GM12801 (cell line): ENCODE data around the gene H19.

Experiments
- CTCF ChIP-seq: IDR thresholded peaks from one replicate; pipeline ENCODE4 v1.5.1; 2011; ENCODE audit warnings: control low read depth; ENCODE audit not compliant: insufficient read length; ENCODE audit errors: extremely low read depth

H19 gene

GRCh38 chr11:1987024-1987423 is 10.6 kb downstream of the H19 start:
- TF ChIP-seq CTCF: no peak

DNA sequence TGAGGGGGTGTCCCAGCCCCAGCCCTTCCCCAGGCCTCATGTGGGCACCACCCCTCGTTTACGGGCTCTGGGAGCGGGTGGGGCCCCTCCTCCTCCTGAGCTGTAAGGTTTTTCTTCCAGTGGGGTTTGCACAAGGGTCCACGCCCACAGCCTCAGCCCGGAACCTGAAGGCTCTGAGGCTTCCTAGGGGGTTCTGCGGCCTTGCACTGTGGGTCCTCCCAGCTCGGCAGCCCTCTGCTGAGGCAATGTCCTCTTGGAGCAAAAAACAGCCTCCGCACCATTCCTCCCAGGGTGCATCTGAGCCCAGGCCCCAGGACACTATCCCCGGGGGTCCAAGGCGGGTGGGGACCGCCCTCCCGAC is 14.1 kb downstream of the H19 start:
- TF ChIP-seq CTCF: no peak

DNA sequence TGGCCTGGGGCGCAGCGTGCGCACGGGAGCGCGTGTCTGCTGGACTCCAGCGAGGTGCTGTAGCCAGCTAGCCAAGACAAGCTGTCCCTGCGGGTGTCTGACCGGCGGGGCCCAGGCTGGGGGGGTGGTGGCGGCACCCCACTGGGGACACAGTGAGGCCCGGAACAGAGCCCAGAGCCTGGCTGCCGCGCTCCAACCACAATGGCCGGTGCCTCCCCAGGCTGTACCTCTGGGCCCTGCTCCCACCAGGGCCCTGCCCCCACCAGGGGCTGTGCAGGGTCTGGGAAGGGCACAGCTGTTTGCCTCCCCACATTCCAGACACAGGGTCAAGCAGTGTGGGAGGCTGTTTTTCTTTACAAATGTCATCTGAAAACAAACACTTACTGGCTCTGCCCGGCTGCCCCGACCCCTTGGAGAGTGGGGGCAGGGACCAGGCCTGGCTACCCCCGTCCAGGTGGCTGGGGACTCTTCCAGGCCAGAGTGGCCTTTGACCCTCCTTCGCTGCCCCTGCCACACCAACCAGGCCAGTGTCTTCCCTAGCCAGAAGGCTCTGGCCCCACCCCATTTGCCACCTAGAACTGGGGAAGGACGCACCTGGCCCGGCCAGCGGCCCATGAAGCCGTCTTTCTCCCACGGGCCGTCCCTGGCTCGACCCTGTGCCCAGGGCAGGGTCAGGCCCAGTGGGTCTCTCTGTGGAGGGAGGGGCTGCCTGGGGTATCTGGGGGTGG is 14.6 kb downstream of the H19 start:
- TF ChIP-seq CTCF: no peak

DNA sequence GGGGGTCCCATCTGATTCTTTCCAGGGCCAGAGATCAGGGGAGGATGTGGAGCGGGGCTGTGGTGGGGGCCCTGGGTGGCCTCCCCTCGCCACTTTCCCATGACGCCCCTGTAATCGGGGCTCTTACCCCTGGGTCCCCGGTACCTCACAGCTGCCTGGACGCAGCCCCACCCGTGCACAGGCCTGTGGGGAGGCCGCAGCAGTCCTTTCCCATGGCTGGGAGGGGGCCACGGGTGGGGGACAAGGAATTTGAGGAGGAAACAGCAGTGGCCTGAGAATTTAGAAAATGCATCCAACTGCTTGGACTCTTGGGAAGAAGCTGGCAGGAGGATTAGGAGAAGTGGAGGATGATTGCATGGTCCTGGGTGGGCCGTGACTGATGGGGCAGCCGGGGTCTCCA is 18.0 kb downstream of the H19 start:
- no peak for TF ChIP-seq CTCF

DNA sequence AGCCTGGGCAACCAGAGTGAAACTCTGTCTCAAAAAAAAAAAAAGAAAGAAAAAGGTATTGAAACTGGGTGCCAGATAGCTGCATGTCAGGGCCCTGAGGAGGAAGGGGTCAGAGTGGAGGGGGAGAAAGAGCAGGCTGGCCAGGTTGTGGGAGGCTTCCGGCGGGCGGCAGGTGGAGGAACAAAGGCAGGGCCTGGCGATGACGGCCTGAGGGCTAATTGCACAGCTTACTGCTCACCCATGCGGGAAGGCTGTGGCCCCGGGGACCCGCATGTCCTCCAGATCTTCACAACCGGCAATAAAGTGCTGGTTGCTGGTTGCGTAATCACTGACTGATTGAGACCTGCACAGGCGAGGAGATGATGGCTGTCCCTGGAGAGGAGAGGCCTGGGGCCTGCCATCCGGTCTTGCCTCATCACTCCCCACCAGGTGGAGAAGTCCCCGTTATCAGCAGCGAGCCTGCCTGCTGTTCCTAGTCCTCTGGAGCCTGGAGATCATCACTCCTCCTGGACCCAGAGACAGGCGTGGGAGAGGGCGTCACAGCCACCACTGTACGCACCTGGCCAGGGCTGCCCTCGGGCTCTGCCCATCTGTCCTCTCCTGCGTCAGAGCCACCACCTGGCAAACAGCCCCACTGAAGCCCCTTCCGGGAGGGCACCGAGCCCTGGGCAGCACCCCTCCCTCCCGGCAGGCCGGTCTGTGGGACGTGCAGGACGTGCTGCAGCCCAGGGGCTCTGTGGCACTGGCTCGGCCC is 18.7 kb downstream of the H19 start:
- TF ChIP-seq CTCF: no peak

DNA sequence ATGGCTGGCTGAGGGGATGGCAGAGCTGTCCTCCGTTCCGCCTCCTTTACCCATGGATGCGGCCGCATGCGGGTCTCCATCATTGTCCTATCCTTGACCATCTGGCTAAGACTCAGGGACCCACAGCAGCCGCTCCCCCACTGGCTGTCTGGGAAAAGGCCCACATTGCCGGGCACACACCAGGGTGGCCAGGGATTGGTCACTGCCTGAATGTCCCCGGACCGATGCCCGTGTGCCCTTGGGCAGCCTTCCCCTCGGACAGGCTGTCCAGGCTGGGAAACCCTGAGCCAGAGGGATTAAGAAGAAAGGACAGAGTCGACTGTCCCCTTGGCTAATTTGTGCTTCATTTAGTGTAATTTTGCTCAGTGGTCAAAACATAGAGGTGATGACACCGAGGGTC is 22.5 kb downstream of the H19 start:
- no peak for TF ChIP-seq CTCF

GRCh38 chr11:1970956-1971355 is 26.7 kb downstream of the H19 start:
- no peak for TF ChIP-seq CTCF
